GM12891 (cell line): ENCODE results near the gene KCNJ14.

Source experiments
- POLR2A ChIP-seq: IDR thresholded peaks from 2 replicates; pipeline ENCODE4 v1.6.1; 2011; ENCODE audit warnings: low read depth, low read length, control low read depth
- POLR2AphosphoS5 ChIP-seq: IDR thresholded peaks from 2 replicates; pipeline ENCODE4 v1.6.1; 2011; ENCODE audit warnings: low read depth, low read length, control low read depth

DNA sequence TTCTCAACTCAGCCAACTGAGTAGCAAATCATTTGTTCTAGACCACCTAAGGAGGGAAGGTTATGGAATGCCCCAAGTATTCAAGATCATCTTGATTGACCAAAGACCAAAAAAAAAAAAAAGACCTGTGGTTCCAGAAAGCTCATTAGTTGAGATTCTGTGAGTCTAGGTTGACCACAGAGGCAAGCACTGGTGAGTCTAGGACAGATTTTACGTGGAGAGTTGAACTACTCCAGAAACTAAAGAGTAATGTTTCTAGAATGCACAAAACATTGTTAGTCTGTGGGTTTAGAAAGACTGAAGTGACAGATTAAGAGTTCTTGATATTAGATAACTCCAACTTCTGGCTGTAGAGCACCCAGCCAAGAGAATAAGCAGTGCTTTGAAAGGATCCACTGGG, 9.8 kb downstream of the KCNJ14 start:
- TF ChIP-seq POLR2A = no peak
- TF ChIP-seq POLR2AphosphoS5 = no peak
